K562 treated with DMSO at 1 percent for 48 hours (cell line): ENCODE measurements around the gene PNLIPRP1. TPM values are rescaled to one million over a fixed set of nuclear protein-coding genes. Genes with fewer than 3 reads are reported as not detected.

Source experiments
- total RNA-seq: library from RNA; unstranded; fragments of 300-600 nt; gene quantifications from 2 replicates; pipeline ENCODE4 v1.2.3, GENCODE V29; 2022; ENCODE audit warnings: low replicate concordance; ENCODE audit errors: extremely low read depth

PNLIPRP1 gene
- not detected in 2 replicates for total RNA-seq

DNA sequence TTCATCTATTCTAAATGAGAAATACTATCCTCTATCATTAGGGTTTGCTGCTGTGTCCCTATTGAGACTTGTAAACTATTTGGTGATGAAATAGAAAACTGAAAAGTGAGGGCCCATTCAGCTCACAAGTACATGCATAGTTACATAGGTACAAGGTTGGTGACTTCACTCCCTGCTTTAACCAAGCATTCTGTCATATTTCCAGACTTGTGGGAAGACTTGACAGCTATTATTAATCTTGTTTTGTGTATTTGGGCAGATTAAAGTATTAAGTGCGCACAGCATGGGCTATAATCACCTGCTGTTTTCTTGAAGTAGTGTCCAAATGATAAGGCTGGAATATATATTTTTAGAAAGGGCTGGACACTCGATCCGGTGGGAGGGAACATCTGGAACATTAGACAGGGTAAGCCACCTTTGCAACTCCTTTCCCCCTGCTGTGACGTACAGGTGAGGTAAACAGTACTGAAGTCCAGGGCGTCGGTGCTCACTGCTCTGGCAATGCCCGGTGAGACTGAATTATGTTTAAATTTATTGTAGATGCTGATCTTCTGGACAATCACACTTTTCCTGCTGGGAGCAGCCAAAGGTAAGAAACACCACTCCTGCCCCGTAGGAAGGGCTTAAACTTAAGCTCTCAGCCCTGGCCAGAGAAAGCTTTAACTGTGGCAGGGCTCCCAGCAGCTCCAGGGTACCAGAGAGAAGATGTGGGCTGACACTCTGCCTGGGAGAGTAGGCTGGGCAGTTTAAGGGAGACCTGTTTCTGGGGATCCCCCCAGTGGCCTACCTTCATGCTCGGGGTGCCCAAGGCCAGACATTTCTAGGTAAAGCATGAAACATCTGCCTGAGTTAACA lies at the start of gene PNLIPRP1:
Gene PNLIPRP1, plus strand, starts transcription at position 370 of the 855 bp plus-strand sequence. Its CDS starts 171 bp downstream, at position 541.

DNA sequence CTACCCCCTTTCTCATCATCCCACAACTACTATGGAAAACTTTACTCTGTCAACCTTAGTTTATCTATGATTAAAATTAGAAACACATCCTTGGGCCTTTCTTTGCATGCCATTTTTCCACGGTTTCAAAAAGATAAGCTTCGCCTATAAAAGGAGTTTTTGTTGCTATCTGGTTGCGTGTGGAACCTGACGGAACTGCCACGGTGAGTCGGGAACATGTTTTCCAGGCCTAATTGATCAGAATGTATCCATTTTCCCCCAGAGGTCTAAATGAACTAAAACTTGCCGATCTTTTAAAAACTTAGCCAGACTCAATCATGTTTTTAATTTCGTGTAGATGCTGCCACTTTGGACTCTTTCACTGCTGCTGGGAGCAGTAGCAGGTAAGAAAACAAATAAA lies 45.0 kb upstream of the PNLIPRP1 start, which contains the start of gene PNLIP:
Gene PNLIP, plus strand, starts transcription at position 176 of the 400 bp plus-strand sequence. Its CDS starts 162 bp downstream, at position 338.

DNA sequence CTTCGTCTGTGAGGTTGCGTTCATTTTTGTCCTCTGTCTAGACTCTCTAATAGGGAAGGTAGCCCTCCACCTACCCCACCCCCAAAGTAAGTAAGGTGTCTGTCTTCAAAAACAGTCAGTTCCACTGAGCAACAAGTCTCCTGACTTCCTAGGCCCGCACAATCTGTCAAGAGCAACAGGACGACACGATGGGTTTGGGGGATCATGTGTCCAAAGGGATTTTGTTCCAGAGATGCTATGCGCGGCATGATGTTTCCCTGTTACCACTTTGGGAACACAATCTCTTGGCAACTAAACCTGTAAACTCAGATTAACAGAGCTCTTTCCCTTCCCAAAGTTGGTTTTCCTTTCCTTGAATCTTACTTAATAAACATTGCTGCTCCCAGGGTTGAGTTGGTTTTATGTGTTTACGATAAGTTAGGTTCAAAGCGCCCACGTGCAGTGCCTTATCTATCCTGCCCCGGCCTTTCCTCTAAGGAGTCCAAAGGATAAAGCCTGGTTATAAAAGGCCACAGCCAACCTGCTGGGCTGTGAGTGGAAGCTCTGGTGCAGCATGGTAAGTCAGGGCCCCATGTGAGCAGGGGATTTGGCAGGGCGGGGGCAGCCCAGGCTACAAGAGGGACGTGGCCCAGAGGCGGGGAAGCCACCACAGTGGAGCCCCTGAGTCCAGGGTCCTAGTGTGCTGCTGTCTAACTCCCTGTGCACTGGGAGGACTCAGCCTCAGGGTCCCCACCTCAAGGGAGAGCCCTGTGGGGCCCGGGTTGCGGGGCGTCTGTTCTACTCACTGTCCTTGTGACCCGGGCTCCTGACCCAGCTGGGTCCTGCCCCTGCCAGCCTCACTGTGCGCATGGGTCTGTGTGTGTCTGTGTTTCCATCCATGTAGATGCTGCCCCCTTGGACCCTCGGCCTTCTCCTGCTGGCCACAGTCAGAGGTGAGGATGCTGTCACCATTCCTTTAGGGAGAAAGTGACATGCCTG lies 30.0 kb downstream of the PNLIPRP1 start, which contains the start of gene PNLIPRP2:
Gene PNLIPRP2, plus strand, starts transcription at position 531 of the 978 bp plus-strand sequence.

Other genes starting within 250 kb of the PNLIPRP1 start
- gene PNLIPRP3, start 163.1 kb upstream of the PNLIPRP1 start, total RNA-seq: not detected in 2 replicates
- gene PNLIP, start 45.0 kb upstream of the PNLIPRP1 start, total RNA-seq: not detected in 2 replicates
- not detected in 2 replicates for gene PNLIPRP2, start 30.0 kb downstream of the PNLIPRP1 start, total RNA-seq
- gene HSPA12A, start 151.6 kb downstream of the PNLIPRP1 start, total RNA-seq: not detected in 2 replicates